Skeletal muscle tissue (tissue), 4 donors: Measurements from ENCODE around the gene ECM1. TPM values are rescaled to one million over a fixed set of nuclear protein-coding genes. Genes with fewer than 3 reads are reported as not detected.
A peak's percentile ranks its signal among the peaks of the same experiment; 100 is the strongest.

Experiments used
- H3K27ac ChIP-seq: one replicate; pipeline ENCODE4 v1.7.0; 2013; ENCODE audit warnings: mild to moderate bottlenecking, low read depth, low read length, inconsistent platforms
- H3K27me3 ChIP-seq, 3 donors: one replicate each; pipeline ENCODE4 v1.7.0; 2013; ENCODE audit warnings: low read length in 3 of 3; ENCODE audit not compliant: control insufficient read depth in 3 of 3, insufficient read depth in 3 of 3
- H3K36me3 ChIP-seq, 3 donors: one replicate each; pipeline ENCODE4 v1.7.0; 2013; ENCODE audit warnings: low read length in 3 of 3; ENCODE audit not compliant: control insufficient read depth in 3 of 3, insufficient read depth in 3 of 3
- H3K4me1 ChIP-seq, 3 donors: one replicate each; pipeline ENCODE4 v1.7.0; 2013; ENCODE audit warnings: low read length in 3 of 3, mild to moderate bottlenecking in 3 of 3; ENCODE audit not compliant: control insufficient read depth in 3 of 3, insufficient read depth in 3 of 3
- H3K4me3 ChIP-seq, 3 donors: one replicate each; pipeline ENCODE4 v1.7.0; 2013; ENCODE audit warnings: low read length in 3 of 3
- H3K9ac ChIP-seq, 3 donors: one replicate each; pipeline ENCODE4 v1.7.0; 2013; ENCODE audit warnings: low read length in 3 of 3, mild to moderate bottlenecking in 3 of 3, moderate library complexity in 2 of 3, low read depth in 1 of 3
- H3K9me3 ChIP-seq, 3 donors: one replicate each; pipeline ENCODE4 v1.7.0; 2013; ENCODE audit warnings: low read length in 3 of 3; ENCODE audit not compliant: control insufficient read depth in 3 of 3
- total RNA-seq: library from RNA; depleted of rRNA; stranded (reverse); fragments of >200 nt; gene quantifications from one replicate; pipeline ENCODE4 v1.2.3, GENCODE V29; 2014
- donor health status: Osteomylitis.

The ECM1 gene
- total RNA-seq, 1 donor from 2014 or later: 0.52 TPM

DNA sequence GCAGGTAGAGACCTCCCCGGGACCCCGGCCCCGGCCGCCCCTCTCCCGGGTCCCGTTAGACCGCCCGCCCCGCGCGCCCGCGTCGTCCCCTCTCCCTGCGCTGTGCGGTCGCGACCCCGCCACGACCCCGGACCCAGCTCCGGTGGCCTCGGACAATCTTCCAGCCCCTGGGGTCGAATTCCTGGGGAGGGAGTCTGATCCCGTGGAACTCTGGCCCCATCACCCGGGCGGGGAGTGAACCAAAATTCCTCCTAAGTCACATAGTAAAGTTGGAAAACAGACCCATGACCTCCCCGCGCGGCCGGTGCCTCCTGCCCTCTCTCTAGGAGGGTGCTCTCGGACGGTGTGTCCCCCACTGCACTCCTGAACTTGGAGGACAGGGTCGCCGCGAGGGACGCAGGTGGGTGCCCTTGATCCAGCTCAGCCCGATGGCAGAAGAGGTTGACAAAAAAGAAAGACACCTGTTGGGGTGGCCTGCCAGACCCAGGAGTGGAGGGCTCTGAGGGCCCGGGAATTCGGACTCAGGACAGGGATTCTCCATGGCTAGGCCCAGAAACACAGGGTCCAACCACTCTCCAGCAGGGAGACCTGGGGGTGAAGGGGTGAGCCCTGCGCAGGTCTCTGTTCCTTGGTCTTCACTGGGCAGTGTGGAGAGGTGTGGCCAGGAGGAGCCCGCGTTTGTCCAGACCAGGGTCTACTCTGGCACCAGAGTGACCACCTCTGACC lies 41.8 kb downstream of the ECM1 start:
- no peaks in the 10 kb centered on the region for H3K36me3 ChIP-seq
- peak overlapping the region; percentile 68 to 76 (median 68) for H3K4me3 ChIP-seq
- H3K9ac ChIP-seq: peak overlapping the region; percentile 73 to 87 (median 79)
- no peaks in the 10 kb centered on the region for H3K27me3 ChIP-seq
- peak overlapping the region; percentile 90 for H3K27ac ChIP-seq
- H3K9me3 ChIP-seq: no peaks in the 10 kb centered on the region
- peaks cover 30 to 47% (median 32%) of the 10 kb centered on the region in 3 donors for H3K4me1 ChIP-seq

DNA sequence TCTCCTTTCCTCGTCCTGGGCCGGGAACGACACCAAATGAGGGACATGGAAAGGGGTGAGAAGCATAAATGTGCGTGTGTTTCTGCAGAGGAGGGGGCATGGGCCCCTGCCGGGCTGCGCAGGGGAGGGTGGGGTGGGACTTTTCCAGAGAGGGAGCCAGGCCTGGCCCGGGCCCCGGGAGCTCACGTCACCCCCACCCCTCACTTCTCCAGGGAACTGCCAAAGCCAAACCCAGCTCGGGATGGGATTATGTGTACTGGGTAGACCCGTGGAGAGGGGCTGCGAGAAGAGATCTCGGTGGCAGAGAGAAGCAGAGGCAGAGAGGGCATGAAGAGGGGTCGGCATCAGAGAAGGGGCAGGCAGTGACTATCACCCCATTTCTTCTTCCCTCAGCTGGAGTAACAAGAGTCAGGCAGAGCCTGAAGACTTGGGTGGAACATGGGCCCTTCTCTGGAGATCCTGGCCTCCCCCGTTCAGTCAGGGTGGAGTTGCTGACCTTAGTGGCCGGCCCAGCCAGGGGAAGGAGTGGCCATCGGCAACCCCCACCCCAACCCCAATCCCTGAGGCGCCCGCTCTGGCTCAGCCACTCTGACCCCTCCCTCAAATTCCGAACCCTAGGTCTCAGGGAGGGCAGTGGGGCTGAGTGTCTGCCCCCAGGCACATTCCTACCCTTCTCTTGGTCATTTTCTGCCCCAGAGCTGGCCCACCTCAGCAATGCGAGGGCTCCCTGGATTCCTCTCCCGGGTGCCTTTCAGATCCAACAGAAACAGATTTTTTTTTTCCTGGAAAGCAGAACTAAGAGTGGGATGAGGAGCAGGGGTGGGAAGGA lies 42.5 kb downstream of the ECM1 start:
- Histone ChIP-seq H3K27ac (peak overlapping the region; percentile 90), H3K9ac (peak overlapping the region; percentile 73 to 87 (median 79)), H3K4me1 (peaks cover 30 to 47% (median 32%) of the 10 kb centered on the region in 3 donors)

DNA sequence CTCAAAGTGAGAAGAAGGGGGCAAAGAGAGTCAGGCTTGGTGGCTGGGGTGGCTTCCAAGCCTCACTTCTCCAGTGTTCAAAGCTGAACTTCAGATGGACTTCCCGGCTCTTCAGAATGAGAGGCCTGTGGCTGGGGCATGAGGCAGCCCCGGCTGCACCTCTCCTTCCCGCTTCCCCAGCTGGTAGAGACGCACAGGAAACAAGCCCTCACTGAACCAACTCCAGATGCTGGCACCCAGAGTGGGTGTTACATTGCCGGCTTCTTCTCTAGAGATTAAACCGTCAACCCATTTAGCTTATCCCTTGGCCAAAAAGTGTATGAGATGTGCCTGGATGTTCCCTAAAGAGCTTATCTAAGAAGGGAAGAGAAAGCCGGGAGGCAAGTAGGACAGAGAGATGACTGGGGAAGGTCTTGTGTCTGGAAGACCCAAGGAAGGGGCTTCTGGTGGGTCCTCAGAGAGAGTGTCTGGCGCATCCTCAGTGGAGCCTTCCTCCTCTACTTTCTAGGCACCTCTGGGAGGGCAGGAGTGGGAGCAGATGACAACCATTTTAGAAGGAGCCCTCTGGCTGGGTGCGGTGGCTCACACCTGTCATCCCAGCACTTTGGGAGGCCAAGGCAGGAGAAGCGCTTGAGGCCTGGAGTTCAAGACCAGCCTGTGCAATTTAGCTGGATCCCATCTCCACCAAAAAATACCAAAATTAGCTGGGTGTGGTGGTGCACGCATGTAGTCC lies 43.3 kb downstream of the ECM1 start:
- H3K9me3 ChIP-seq: no peaks in the 10 kb centered on the region
- H3K4me1 ChIP-seq: peaks cover 30 to 47% (median 32%) of the 10 kb centered on the region in 3 donors
- peaks cover 9 to 10% (median 9%) of the 10 kb centered on the region in 3 donors for H3K36me3 ChIP-seq
- peak overlapping the region; percentile 90 for H3K27ac ChIP-seq
- H3K27me3 ChIP-seq: no peaks in the 10 kb centered on the region
- H3K4me3 ChIP-seq: peak overlapping the region in 1 of 3 donors; percentile 48
- peak overlapping the region in 1 of 3 donors; percentile 73 for H3K9ac ChIP-seq

More for the DNA sequence above, 42.5 kb downstream of the ECM1 start:
- Histone ChIP-seq H3K27me3 (no peaks in the 10 kb centered on the region), H3K36me3 (peaks cover 3% of the 10 kb centered on the region in 3 donors), H3K9me3 (no peaks in the 10 kb centered on the region), H3K4me3 (peak overlapping the region; percentile 68 to 76 (median 68))

DNA sequence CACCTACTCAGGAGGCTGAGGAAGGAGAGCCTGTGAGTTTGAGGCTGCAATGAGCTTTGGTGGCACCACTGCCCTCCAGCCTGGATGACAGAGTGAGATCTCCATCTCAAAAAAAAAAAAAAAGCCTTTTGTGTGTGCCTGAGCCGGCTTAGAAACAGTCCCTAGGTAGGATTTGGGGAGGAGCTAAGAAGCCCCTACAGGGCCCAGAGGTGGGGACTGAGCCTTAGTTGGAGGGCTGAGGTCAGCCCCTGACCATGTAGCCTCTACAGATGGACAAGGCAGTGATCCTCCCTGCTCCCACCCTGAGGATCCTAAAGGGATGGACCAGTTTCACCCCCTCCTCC lies 43.8 kb downstream of the ECM1 start:
- peak overlapping the region; percentile 90 for H3K27ac ChIP-seq
- peaks cover 9 to 11% (median 10%) of the 10 kb centered on the region in 3 donors for H3K36me3 ChIP-seq
- H3K4me3 ChIP-seq: no peak overlapping the region
- H3K9me3 ChIP-seq: no peaks in the 10 kb centered on the region
- H3K9ac ChIP-seq: peak overlapping the region in 2 of 3 donors; percentile 12 to 19
- no peaks in the 10 kb centered on the region for H3K27me3 ChIP-seq
- H3K4me1 ChIP-seq: peaks cover 30 to 47% (median 32%) of the 10 kb centered on the region in 3 donors

DNA sequence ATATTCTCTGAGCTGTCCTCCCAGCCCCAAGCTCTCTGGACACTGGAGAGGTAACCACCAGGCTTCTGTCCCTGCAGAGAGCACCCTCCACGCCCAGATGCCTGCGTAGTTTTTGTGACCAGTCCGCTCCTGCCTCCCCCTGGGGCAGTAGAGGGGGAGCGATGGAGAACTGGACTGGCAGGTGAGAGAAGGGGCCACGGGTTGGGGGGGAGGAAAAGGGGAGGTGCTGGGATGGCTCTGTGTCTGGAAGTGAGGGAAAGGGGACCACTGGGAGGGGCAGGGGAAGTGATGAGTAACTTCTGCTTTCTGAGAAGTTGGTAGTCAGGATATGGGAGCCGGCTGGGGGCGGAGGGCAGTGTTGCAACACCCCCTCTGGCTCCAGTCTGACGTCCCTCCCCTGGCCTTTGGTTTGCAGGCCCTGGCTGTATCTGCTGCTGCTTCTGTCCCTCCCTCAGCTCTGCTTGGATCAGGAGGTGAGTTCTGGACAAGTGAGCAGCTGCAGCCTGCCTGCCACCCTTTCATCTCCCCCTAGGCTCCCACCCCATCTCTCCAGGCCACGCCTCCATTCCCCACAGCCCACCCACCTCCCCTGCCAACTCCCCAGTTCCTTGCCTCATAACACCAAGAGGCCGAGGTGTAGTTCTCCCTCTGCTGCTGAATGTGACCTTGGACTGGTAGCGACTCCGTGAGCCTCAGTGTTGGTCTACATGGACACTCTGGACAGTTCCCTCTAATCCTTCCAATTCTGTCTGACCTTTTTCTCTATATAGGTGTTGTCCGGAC lies 44.4 kb downstream of the ECM1 start:
- Histone ChIP-seq H3K27ac (peak overlapping the region; percentile 90), H3K9me3 (no peaks in the 10 kb centered on the region), H3K4me1 (peaks cover 30 to 47% (median 32%) of the 10 kb centered on the region in 3 donors), H3K27me3 (no peaks in the 10 kb centered on the region), H3K9ac (peak overlapping the region; percentile 12 to 40 (median 19)), H3K36me3 (peaks cover 11 to 13% (median 11%) of the 10 kb centered on the region in 3 donors), H3K4me3 (no peak overlapping the region)

DNA sequence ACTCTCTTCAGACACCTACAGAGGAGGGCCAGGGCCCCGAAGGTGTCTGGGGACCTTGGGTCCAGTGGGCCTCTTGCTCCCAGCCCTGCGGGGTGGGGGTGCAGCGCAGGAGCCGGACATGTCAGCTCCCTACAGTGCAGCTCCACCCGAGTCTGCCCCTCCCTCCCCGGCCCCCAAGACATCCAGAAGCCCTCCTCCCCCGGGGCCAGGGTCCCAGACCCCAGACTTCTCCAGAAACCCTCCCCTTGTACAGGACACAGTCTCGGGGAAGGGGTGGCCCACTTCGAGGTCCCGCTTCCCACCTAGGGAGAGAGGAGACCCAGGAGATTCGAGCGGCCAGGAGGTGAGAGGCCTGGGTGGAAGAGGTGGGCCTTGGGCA lies 45.0 kb downstream of the ECM1 start:
- H3K4me1 ChIP-seq: peaks cover 30 to 47% (median 32%) of the 10 kb centered on the region in 3 donors
- H3K9me3 ChIP-seq: no peaks in the 10 kb centered on the region
- H3K9ac ChIP-seq: peak overlapping the region in 1 of 3 donors; percentile 40
- peak overlapping the region; percentile 90 for H3K27ac ChIP-seq
- no peaks in the 10 kb centered on the region for H3K27me3 ChIP-seq
- H3K36me3 ChIP-seq: peaks cover 11 to 17% (median 12%) of the 10 kb centered on the region in 3 donors
- no peak overlapping the region for H3K4me3 ChIP-seq

DNA sequence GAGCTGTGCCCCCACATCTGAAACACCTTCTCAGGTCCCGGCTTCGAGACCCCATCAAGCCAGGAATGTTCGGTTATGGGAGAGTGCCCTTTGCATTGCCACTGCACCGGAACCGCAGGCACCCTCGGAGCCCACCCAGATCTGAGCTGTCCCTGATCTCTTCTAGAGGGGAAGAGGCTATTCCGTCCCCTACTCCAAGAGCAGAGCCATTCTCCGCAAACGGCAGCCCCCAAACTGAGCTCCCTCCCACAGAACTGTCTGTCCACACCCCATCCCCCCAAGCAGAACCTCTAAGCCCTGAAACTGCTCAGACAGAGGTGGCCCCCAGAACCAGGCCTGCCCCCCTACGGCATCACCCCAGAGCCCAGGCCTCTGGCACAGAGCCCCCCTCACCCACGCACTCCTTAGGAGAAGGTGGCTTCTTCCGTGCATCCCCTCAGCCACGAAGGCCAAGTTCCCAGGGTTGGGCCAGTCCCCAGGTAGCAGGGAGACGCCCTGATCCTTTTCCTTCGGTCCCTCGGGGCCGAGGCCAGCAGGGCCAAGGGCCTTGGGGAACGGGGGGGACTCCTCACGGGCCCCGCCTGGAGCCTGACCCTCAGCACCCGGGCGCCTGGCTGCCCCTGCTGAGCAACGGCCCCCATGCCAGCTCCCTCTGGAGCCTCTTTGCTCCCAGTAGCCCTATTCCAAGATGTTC lies 45.6 kb downstream of the ECM1 start:
- Histone ChIP-seq H3K9ac (no peak overlapping the region), H3K4me3 (no peak overlapping the region), H3K9me3 (no peaks in the 10 kb centered on the region), H3K4me1 (peaks cover 29 to 49% (median 32%) of the 10 kb centered on the region in 3 donors), H3K36me3 (peaks cover 12 to 21% (median 15%) of the 10 kb centered on the region in 3 donors), H3K27ac (no peak overlapping the region), H3K27me3 (no peaks in the 10 kb centered on the region)

DNA sequence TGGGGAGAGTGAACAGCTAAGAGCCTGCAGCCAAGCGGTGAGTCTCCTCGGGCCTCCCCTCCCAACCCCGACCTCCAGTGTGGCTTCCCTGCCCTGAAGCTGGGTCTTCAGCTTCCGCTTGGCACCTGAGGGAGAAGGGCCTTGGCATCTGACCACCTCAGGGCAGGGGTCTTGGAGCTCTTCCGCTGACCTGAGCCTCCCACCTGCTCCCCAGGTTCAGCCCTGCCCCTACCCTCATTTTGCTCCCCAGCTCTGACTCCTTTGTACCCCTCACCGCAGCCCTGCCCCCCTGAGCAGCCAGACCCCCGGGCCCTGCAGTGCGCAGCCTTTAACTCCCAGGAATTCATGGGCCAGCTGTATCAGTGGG lies 46.2 kb downstream of the ECM1 start:
- peaks cover 33 to 52% (median 33%) of the 10 kb centered on the region in 3 donors for H3K4me1 ChIP-seq
- H3K27ac ChIP-seq: no peak overlapping the region
- no peaks in the 10 kb centered on the region for H3K9me3 ChIP-seq
- no peak overlapping the region for H3K9ac ChIP-seq
- H3K36me3 ChIP-seq: peaks cover 12 to 21% (median 15%) of the 10 kb centered on the region in 3 donors
- no peak overlapping the region for H3K4me3 ChIP-seq
- no peaks in the 10 kb centered on the region for H3K27me3 ChIP-seq
